Measurements from ENCODE around the gene KRT33B. TPM values are rescaled to one million over a fixed set of nuclear protein-coding genes. Genes with fewer than 3 reads are reported as not detected.

The KRT33B gene
- total RNA-seq, 2 experiments from 2014 or later = not detected

- ChIA-PET CTCF (interaction anchor here (1.2 to 2.4 kb wide), 2 partner anchors 10 to 95 kb away, joined by 3 to 6 read pairs; no protein-coding TSS in a partner anchor), POLR2A (no interaction called here)
- Mint-ChIP-seq H3K27me3 (peaks cover 5% of the 10 kb centered on the region), H3K4me3 (peak overlapping the region; percentile 16), H3K9me3 (peaks cover 12% of the 10 kb centered on the region), H3K4me1 (peaks cover 74% of the 10 kb centered on the region), H3K27ac (peak overlapping the region; percentile 92), H3K36me3 (ENCODE audit: low read depth) (peaks cover 27% of the 10 kb centered on the region)
- peak; percentile 61 for DNase-seq
These were observed 30.6 kb downstream of the KRT33B start for GRCh38 chr17:41338961-41339485.

GRCh38 chr17:41335747-41336146, 33.9 kb downstream of the KRT33B start:
- H3K27me3 Mint-ChIP-seq = no peaks in the 10 kb centered on the region
- H3K4me3 Mint-ChIP-seq = no peak overlapping the region
- peaks cover 49% of the 10 kb centered on the region for H3K4me1 Mint-ChIP-seq
- ChIA-PET CTCF (interaction anchor here (1.2 kb wide), 1 partner anchor 10 kb away, joined by 3 read pairs; no protein-coding TSS in a partner anchor), POLR2A (no interaction called here)
- H3K36me3 Mint-ChIP-seq (ENCODE audit: low read depth) = peaks cover 6% of the 10 kb centered on the region
- no peak for DNase-seq
- H3K27ac Mint-ChIP-seq = peak overlapping the region; percentile 74
- no peaks in the 10 kb centered on the region for H3K9me3 Mint-ChIP-seq

GRCh38 chr17:41334385-41335305, 35.0 kb downstream of the KRT33B start:
- H3K4me3 Mint-ChIP-seq = no peak overlapping the region
- CTCF ChIA-PET = interaction anchor here (0.5 kb wide), 1 partner anchor 631 kb away, joined by 3 read pairs; the partner anchor contains the start of gene KRT24

DNA sequence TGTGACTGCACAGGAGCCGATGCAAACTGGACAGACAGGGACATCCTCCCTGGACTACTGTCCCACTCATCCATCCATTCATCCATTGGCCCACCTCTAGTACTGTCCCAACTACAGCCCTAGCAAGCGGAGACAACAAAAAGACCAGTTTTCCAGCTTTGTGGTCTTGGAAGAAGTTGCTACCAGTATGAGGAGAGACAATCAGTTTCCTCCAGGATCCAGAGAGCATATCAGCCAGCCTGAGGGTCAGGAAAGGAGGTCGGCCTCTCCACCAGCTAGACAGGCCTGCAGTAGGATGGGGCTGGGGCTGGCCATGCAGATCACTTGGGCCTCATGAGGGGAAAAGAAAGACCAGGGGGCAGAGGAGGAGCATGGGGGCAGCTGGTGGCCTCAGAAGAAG, 35.8 kb downstream of the KRT33B start:
- H3K9me3 Mint-ChIP-seq = no peaks in the 10 kb centered on the region
- H3K36me3 Mint-ChIP-seq (ENCODE audit: low read depth) = no peaks in the 10 kb centered on the region
- no peak overlapping the region for H3K4me3 Mint-ChIP-seq
- H3K27ac Mint-ChIP-seq = peak overlapping the region; percentile 74
- H3K4me1 Mint-ChIP-seq = peaks cover 30% of the 10 kb centered on the region
- ChIA-PET CTCF (interaction anchor here (1.1 kb wide), 1 partner anchor 15 kb away, joined by 3 read pairs; no protein-coding TSS in a partner anchor), POLR2A (no interaction called here)
- H3K27me3 Mint-ChIP-seq = no peaks in the 10 kb centered on the region
- no peak for DNase-seq

More at GRCh38 chr17:41334385-41335305, 35.0 kb downstream of the KRT33B start:
- peaks cover 38% of the 10 kb centered on the region for H3K4me1 Mint-ChIP-seq
- H3K27me3 Mint-ChIP-seq = no peaks in the 10 kb centered on the region
- H3K27ac Mint-ChIP-seq = peak overlapping the region; percentile 41
- POLR2A ChIA-PET = no interaction called here
- peaks cover 5% of the 10 kb centered on the region for H3K36me3 Mint-ChIP-seq (ENCODE audit: low read depth)
- no peaks in the 10 kb centered on the region for H3K9me3 Mint-ChIP-seq
- no peak for DNase-seq

DNA sequence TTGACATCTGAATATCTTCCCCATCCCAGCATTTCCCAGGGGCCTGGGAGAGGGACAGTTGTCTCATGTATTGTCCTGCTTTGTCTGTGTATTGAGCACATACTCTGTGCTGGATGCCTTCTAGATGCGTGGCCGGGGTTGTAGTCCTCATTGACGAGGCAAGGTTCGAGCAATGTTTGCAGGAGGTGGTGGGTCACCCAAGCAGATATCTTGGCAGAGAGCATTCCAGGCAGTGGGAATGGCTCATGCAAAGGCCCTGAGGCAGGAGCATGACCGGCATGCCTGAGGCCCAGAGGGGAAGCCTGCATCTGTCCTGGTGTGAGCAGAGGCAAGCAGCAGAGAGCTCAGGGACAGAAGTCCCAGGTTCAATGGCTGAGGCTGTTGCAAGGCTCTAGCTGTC, 36.5 kb downstream of the KRT33B start:
- peak overlapping the region; percentile 22 for H3K27ac Mint-ChIP-seq
- no peaks in the 10 kb centered on the region for H3K9me3 Mint-ChIP-seq
- DNase-seq = no peak
- ChIA-PET CTCF (interaction anchor here (0.9 to 1.1 kb wide), 2 partner anchors 11 to 16 kb away, joined by 3 to 6 read pairs; no protein-coding TSS in a partner anchor), POLR2A (no interaction called here)
- H3K4me3 Mint-ChIP-seq = no peak overlapping the region
- H3K27me3 Mint-ChIP-seq = no peaks in the 10 kb centered on the region
- H3K36me3 Mint-ChIP-seq (ENCODE audit: low read depth) = no peaks in the 10 kb centered on the region
- H3K4me1 Mint-ChIP-seq = peaks cover 24% of the 10 kb centered on the region

- H3K9me3 Mint-ChIP-seq = no peaks in the 10 kb centered on the region
- CTCF ChIA-PET = interaction anchor here (0.9 to 1.6 kb wide), 2 partner anchors 10 to 316 kb away, joined by 3 to 5 read pairs; no protein-coding TSS in a partner anchor
- H3K4me3 Mint-ChIP-seq = no peak overlapping the region
- no peaks in the 10 kb centered on the region for H3K27me3 Mint-ChIP-seq
- POLR2A ChIA-PET = no interaction called here
- H3K27ac Mint-ChIP-seq = no peak overlapping the region
- peaks cover 20% of the 10 kb centered on the region for H3K4me1 Mint-ChIP-seq
- no peak for DNase-seq
- H3K36me3 Mint-ChIP-seq (ENCODE audit: low read depth) = no peaks in the 10 kb centered on the region
These were observed 37.4 kb downstream of the KRT33B start for GRCh38 chr17:41332239-41332638.

DNA sequence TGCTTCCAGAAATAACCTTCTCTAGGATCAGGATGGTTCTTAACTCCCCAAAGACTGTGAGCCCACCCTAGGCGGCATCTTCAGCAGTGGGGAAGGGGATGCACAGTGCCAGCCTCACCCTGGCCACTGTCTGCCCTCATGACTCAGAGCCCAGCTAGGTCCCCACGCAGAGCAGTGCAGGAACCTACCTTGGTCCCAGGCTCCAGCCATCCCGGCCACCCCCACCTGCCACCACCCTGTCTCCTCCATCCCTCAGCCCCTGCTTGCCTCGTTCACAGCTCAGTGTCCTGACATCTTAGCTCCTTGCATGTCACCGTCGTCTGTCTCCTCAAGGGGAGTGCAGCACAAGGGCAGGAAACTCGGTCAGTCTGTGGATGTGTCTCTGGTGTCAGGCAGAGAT, 38.0 kb downstream of the KRT33B start:
- ChIA-PET POLR2A (no interaction called here), CTCF (interaction anchor here (0.9 to 1.6 kb wide), 3 partner anchors 9 to 317 kb away, joined by 3 to 5 read pairs (median 3); no protein-coding TSS in a partner anchor)
- Mint-ChIP-seq H3K4me1 (peaks cover 26% of the 10 kb centered on the region), H3K9me3 (no peaks in the 10 kb centered on the region), H3K27ac (no peak overlapping the region), H3K4me3 (no peak overlapping the region), H3K36me3 (ENCODE audit: low read depth) (no peaks in the 10 kb centered on the region), H3K27me3 (no peaks in the 10 kb centered on the region)
- no peak for DNase-seq

DNA sequence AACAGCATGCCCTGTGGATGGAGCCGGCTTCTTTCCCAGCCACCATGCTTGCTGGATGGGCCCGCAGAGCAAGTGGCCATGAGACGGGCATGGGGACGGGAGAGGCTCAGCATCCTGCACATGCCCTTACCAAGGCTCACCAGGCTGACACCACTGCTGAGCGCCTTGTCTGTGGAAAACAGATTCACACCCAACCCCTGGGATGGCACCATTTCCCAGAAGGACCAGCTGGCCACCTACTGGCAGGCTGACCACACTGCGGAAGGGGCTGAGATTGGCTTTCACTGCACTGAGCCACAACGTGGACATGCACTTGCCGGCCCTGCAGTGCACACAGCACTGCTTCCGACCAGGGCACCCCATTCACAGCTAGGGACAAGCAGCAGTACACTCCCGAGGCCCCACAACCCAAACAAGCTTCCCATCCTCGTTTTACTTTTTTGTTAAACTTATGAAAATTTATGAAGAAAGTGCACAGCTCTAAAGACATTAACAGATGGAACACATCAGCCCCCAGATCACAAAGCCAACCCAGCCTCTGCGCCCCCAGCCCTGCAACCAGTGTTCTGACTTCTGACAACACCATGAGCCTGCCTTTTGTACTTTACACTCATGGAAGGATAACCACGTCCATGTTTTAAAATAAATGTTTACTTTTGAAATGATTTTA, 40.2 kb downstream of the KRT33B start:
- CTCF ChIA-PET = interaction anchor here (0.7 to 1.1 kb wide), 2 partner anchors 10 to 645 kb away, joined by 3 to 6 read pairs; no protein-coding TSS in a partner anchor
- Mint-ChIP-seq H3K4me3 (no peak overlapping the region), H3K36me3 (ENCODE audit: low read depth) (no peaks in the 10 kb centered on the region), H3K4me1 (peaks cover 22% of the 10 kb centered on the region), H3K27ac (no peak overlapping the region), H3K27me3 (no peaks in the 10 kb centered on the region), H3K9me3 (no peaks in the 10 kb centered on the region)
- DNase-seq = peak; percentile 29
- POLR2A ChIA-PET = no interaction called here

GRCh38 chr17:41328207-41328606, 41.4 kb downstream of the KRT33B start:
- CTCF ChIA-PET = no interaction called here

DNA sequence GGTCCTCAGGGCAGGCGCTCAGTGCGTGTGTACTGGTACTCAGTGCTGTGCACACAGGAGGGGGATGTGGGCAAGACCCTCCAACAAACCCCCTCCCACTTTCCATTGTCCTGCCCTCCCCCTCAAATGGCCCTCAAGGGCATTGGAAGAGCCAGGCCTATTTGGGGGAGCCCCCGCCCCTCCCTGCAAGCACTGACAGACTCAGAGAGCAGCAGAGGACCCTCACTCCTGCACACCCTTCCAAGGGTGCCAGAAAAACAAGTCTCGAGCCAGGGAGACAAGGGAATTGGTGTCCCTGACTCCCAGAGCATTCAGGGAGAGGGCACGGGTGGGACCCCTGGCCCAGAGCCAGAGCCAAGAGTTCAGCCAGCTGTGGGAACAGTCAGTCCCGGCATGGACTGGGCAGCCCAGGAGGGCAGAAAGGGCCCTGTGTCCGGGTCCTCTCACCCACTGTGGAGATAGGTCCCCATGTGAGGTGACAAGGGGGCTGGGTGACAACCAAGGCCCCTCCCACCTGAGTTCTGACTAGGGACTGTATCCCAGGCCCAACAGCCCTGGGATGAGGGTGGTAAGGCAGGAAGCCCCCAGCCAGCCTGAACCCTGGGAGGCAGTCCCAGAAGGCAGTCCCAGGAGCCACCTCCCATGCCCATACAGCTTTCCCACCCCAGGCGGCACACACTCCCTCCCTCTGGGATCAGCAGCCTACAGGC, 42.0 kb downstream of the KRT33B start:
- Mint-ChIP-seq H3K27ac (peak overlapping the region; percentile 83), H3K36me3 (ENCODE audit: low read depth) (no peaks in the 10 kb centered on the region), H3K4me3 (no peak overlapping the region), H3K9me3 (no peaks in the 10 kb centered on the region), H3K4me1 (peaks cover 30% of the 10 kb centered on the region), H3K27me3 (no peaks in the 10 kb centered on the region)
- no peak for DNase-seq
- ChIA-PET POLR2A (no interaction called here), CTCF (no interaction called here)

More at GRCh38 chr17:41328207-41328606, 41.4 kb downstream of the KRT33B start:
- peaks cover 26% of the 10 kb centered on the region for H3K4me1 Mint-ChIP-seq
- H3K9me3 Mint-ChIP-seq = no peaks in the 10 kb centered on the region
- H3K36me3 Mint-ChIP-seq (ENCODE audit: low read depth) = no peaks in the 10 kb centered on the region
- POLR2A ChIA-PET = no interaction called here
- DNase-seq = no peak
- H3K27ac Mint-ChIP-seq = peak overlapping the region; percentile 71
- no peaks in the 10 kb centered on the region for H3K27me3 Mint-ChIP-seq
- H3K4me3 Mint-ChIP-seq = no peak overlapping the region

DNA sequence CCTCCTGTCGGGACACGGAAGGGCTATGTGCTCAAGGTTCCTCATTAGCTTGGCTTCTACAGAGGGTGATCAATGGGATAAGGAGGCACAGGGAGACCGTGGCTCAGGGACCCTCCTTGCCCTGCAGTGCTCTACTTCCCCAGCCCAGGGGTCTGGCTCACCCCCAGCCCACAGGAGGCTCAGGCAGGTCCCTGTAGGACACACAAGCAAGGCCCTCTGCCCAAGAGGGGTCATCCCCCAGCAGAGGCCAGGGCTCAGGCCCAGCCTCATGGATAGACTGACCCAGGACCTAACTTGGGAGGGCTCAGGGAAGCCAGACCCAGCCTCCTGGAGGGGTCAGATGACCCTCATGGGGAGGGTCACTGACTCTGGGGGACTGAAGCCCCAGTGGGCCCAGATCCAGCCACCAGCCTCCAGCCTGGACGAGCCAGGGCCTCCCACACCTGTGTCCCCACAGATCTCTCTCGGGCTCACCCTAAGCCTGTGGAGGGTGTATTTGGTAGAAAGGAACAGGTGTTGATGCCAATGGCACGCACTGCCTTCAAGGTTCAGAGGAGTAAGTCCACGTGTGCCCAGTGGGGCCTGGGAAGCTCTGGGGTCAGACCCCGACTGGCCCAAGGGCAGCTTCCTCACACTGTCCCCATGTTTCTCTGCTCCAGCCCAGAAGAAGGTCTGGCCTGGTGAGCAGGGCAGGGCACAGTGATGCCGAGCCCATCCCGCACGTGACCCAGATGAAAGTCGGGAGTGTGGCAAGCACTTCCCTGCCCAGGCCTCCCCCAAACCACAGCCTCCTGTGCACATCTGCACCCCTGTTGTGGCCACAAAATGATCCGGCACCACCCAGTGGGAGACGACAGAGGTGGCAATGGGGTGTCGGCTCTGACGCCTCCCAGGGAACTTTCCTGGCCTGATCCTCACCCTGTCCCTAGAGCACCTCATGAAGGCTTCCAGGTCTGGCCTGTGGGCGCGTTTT, 43.2 kb downstream of the KRT33B start:
- DNase-seq = peak; percentile 20
- no peaks in the 10 kb centered on the region for H3K9me3 Mint-ChIP-seq
- no peaks in the 10 kb centered on the region for H3K27me3 Mint-ChIP-seq
- POLR2A ChIA-PET = no interaction called here
- H3K27ac Mint-ChIP-seq = peak overlapping the region; percentile 83
- no peak overlapping the region for H3K4me3 Mint-ChIP-seq
- CTCF ChIA-PET = interaction anchor here (0.6 kb wide), 1 partner anchor 623 kb away, joined by 3 read pairs; the partner anchor contains the start of gene KRT24
- H3K4me1 Mint-ChIP-seq = peaks cover 33% of the 10 kb centered on the region
- no peaks in the 10 kb centered on the region for H3K36me3 Mint-ChIP-seq (ENCODE audit: low read depth)

Measured in activated CD4-positive, alpha-beta T cell treated with anti-CD3 and anti-CD28 coated beads, Interleukin-2, amount 10 ng/mL, durations not matched to agents 7 days and 5 days (primary cell).